ENCODE data around the gene S100A14. TPM values are rescaled to one million over a fixed set of nuclear protein-coding genes. Genes with fewer than 3 reads are reported as not detected.
A peak's percentile ranks its signal among the peaks of the same experiment; 100 is the strongest.

The S100A14 gene
- total and polyA plus RNA-seq, 2 of the 13 experiments (the other 11 are each of a cell fraction or from before 2014, with no cell fraction given), result 1.4 to 7.7 TPM

DNA sequence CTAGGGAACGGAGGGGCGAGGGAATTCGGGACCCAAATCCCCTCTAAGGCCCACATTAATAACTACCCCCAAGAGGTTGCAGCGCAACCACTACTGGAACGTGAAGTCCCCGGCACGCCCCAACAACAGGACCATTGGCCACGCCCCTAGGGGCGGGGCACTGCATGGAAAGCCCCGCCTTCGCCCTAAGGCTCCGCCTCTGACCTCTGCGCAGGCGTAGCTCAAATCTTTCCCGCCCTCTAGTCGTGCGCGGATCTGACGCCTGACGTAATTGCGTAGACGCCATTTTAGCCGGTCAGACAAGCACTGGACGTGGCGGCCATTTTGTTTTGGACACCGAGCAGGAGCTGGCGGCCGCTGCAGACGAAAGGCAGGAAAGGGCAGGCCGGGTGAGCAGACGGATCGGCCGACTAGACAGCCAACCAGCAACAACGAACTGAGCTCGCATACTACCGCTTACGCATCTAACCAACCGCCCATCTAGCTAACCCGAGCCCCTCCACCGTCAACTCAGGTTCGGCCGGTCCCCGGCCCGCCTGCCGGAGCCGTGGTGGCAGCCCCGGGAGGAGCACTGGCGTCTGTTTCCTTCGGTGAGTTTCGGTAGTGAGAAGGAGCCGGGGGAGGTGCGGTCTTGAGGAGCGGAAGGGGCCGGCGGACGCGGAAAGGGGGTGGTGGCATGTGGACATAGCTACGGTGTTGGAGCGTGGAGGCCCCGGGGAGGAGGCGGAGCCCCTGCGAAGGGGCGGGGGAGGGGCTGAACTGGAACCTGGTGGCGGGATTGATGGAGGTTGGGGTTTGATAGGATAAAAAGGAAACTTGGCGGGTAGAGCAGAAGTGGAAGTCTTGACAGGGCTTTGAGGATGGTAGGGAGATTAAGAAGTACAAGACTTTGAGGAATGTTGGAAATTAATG, 17.9 kb upstream of the S100A14 start, which contains the start of gene CHTOP (continued):
- TF ChIP-seq, protein P1, sequence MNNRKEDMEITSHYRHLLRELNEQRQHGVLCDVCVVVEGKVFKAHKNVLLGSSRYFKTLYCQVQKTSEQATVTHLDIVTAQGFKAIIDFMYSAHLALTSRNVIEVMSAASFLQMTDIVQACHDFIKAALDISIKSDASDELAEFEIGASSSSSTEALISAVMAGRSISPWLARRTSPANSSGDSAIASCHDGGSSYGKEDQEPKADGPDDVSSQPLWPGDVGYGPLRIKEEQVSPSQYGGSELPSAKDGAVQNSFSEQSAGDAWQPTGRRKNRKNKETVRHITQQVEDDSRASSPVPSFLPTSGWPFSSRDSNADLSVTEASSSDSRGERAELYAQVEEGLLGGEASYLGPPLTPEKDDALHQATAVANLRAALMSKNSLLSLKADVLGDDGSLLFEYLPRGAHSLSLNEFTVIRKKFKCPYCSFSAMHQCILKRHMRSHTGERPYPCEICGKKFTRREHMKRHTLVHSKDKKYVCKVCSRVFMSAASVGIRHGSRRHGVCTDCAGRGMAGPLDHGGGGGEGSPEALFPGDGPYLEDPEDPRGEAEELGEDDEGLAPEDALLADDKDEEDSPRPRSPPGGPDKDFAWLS (CRISPR knock-in tag; IDR thresholded peaks at IDR 0.05; ENCODE audit: borderline replicate concordance), result no peak
- TF ChIP-seq KLF16 (CRISPR knock-in tag; IDR thresholded peaks at IDR 0.05) (peak; percentile 37 to 46; a peak in 1 of 4 replicates), ZNF605 (CRISPR knock-in tag; IDR thresholded peaks at IDR 0.05) (peak; percentile 95), ZBTB42 (CRISPR knock-in tag; IDR thresholded peaks at IDR 0.05) (peak; percentile 61; the same call in 1 of the 2 replicates), XRCC5 (optimal IDR thresholded peaks at IDR 0.05; ENCODE audit: low read length) (no peak), SATB2 (CRISPR knock-in tag; IDR thresholded peaks at IDR 0.05) (no peak), POLR2AphosphoS2 (IDR thresholded peaks at IDR 0.05; ENCODE audit: low read depth, low read length) (no peak), MAFK (conservative IDR thresholded peaks at IDR 0.05 in 1 of 2, IDR thresholded peaks at IDR 0.05 in 1 of 2; ENCODE audit: low read length in 2 of 2) (no peak), DNMT3B (CRISPR knock-in tag; conservative IDR thresholded peaks at IDR 0.05) (peak; percentile 65; the same call in 1 of the 2 replicates), SETDB1 (CRISPR knock-in tag; IDR thresholded peaks at IDR 0.05; ENCODE audit: borderline replicate concordance) (no peak), FOXP1 (IDR thresholded peaks at IDR 0.05) (no peak), FOXP1 (CRISPR knock-in tag; IDR thresholded peaks at IDR 0.05) (no peak), ZNF354B (CRISPR knock-in tag; IDR thresholded peaks at IDR 0.05) (no peak), MTA3 (CRISPR knock-in tag; IDR thresholded peaks at IDR 0.05) (no peak), MAFF (IDR thresholded peaks at IDR 0.05; ENCODE audit: low read depth, low read length) (no peak), HES4 (CRISPR knock-in tag; IDR thresholded peaks at IDR 0.05; ENCODE audit: borderline replicate concordance) (peak; percentile 49; the same call in 1 of the 2 replicates)
- TF ChIP-seq, protein P2, sequence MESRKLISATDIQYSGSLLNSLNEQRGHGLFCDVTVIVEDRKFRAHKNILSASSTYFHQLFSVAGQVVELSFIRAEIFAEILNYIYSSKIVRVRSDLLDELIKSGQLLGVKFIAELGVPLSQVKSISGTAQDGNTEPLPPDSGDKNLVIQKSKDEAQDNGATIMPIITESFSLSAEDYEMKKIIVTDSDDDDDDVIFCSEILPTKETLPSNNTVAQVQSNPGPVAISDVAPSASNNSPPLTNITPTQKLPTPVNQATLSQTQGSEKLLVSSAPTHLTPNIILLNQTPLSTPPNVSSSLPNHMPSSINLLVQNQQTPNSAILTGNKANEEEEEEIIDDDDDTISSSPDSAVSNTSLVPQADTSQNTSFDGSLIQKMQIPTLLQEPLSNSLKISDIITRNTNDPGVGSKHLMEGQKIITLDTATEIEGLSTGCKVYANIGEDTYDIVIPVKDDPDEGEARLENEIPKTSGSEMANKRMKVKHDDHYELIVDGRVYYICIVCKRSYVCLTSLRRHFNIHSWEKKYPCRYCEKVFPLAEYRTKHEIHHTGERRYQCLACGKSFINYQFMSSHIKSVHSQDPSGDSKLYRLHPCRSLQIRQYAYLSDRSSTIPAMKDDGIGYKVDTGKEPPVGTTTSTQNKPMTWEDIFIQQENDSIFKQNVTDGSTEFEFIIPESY (CRISPR knock-in tag; IDR thresholded peaks at IDR 0.05), result no peak
- TF ChIP-seq, protein P3, sequence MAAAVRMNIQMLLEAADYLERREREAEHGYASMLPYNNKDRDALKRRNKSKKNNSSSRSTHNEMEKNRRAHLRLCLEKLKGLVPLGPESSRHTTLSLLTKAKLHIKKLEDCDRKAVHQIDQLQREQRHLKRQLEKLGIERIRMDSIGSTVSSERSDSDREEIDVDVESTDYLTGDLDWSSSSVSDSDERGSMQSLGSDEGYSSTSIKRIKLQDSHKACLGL (CRISPR knock-in tag; IDR thresholded peaks at IDR 0.05), result no peak
- TF ChIP-seq, protein P4, sequence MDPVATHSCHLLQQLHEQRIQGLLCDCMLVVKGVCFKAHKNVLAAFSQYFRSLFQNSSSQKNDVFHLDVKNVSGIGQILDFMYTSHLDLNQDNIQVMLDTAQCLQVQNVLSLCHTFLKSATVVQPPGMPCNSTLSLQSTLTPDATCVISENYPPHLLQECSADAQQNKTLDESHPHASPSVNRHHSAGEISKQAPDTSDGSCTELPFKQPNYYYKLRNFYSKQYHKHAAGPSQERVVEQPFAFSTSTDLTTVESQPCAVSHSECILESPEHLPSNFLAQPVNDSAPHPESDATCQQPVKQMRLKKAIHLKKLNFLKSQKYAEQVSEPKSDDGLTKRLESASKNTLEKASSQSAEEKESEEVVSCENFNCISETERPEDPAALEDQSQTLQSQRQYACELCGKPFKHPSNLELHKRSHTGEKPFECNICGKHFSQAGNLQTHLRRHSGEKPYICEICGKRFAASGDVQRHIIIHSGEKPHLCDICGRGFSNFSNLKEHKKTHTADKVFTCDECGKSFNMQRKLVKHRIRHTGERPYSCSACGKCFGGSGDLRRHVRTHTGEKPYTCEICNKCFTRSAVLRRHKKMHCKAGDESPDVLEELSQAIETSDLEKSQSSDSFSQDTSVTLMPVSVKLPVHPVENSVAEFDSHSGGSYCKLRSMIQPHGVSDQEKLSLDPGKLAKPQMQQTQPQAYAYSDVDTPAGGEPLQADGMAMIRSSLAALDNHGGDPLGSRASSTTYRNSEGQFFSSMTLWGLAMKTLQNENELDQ (CRISPR knock-in tag; IDR thresholded peaks at IDR 0.05; ENCODE audit: borderline replicate concordance), result no peak
- TF ChIP-seq, protein P5, sequence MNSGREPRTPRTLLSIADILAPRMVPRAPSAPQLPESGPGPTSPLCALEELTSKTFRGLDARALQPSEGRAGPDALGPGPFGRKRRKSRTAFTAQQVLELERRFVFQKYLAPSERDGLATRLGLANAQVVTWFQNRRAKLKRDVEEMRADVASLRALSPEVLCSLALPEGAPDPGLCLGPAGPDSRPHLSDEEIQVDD (CRISPR knock-in tag; IDR thresholded peaks at IDR 0.05; ENCODE audit: borderline replicate concordance), result peak; percentile 76; the same call in 1 of the 2 replicates
- TF ChIP-seq, protein P6, sequence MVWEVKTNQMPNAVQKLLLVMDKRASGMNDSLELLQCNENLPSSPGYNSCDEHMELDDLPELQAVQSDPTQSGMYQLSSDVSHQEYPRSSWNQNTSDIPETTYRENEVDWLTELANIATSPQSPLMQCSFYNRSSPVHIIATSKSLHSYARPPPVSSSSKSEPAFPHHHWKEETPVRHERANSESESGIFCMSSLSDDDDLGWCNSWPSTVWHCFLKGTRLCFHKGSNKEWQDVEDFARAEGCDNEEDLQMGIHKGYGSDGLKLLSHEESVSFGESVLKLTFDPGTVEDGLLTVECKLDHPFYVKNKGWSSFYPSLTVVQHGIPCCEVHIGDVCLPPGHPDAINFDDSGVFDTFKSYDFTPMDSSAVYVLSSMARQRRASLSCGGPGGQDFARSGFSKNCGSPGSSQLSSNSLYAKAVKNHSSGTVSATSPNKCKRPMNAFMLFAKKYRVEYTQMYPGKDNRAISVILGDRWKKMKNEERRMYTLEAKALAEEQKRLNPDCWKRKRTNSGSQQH (CRISPR knock-in tag; IDR thresholded peaks at IDR 0.05; ENCODE audit: low read depth), result no peak; the same call in 1 of the 2 replicates

Measured in HepG2 (cell line).